GM03348 (cell line): ENCODE data around the gene TULP1.
"Not testable (repeated sequence)": the region's sequence is repeated elsewhere in the genome, so short reads cannot be mapped to it uniquely, and the experiment has no call there.

ENCODE experiments used
- DNase-seq: peaks from one replicate; pipeline ENCODE4 v3.0.0; 2012; ENCODE audit warnings: low spot score

Gene TULP1

GRCh38 chr6:35521235-35521634, 8.5 kb upstream of the TULP1 start:
- no peak for DNase-seq

GRCh38 chr6:35519313-35520015, 6.8 kb upstream of the TULP1 start:
- no peak for DNase-seq

GRCh38 chr6:35518566-35519312, 6.0 kb upstream of the TULP1 start:
- DNase-seq, result no peak

DNA sequence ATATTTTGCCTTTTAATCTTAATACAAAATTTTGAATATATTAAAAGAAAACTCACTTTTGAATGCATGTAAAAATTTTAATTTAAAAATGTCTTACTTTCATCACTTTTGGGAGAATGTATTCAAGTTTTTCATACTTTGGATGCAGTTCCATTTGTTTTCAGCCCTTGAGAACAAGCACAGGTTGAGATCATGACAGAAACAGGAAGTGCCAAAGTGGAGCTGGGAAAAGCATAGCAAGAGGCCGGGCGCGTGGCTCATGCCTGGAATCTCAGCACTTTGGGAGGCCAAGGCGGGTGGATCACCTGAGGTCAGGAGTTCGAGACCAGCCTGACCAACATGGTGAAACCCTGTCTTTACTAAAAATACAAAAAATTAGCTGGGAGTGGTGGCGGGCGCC, 5.3 kb upstream of the TULP1 start:
- DNase-seq, result not testable (repeated sequence)

GRCh38 chr6:35516712-35517111, 4.0 kb upstream of the TULP1 start:
- DNase-seq, result no peak

- DNase-seq, result not testable (repeated sequence)
These were observed 3.2 kb upstream of the TULP1 start for GRCh38 chr6:35515939-35516338.

- no peak for DNase-seq
These were observed 1.9 kb upstream of the TULP1 start for GRCh38 chr6:35514587-35514986.

GRCh38 chr6:35512006-35512405, 690 bp downstream of the TULP1 start:
- DNase-seq, result no peak

GRCh38 chr6:35511562-35511941, 1.1 kb downstream of the TULP1 start:
- DNase-seq, result no peak

GRCh38 chr6:35510916-35511561, 1.7 kb downstream of the TULP1 start:
- DNase-seq, result no peak

DNA sequence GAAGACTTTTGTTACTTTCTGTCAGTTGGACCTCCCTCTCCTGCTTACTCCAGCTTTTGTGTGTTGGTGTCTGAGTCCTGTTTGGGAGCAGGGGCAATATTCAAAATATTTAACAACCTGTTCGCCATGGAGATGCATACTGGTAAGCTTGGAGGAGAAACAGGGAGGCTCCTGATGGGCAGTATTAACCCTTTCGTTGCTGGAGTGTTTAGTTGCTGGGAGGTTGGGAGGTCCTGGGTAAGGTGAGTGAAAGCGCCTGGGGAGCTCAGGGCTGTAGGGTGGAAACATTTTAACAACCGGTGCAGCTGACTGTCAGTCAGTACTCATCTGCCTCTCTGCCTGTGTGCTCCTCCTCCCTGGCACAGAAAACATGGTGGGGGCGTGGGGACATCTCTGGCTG, 4.2 kb downstream of the TULP1 start:
- DNase-seq, result no peak

GRCh38 chr6:35508027-35508426, 4.7 kb downstream of the TULP1 start:
- DNase-seq, result no peak

DNA sequence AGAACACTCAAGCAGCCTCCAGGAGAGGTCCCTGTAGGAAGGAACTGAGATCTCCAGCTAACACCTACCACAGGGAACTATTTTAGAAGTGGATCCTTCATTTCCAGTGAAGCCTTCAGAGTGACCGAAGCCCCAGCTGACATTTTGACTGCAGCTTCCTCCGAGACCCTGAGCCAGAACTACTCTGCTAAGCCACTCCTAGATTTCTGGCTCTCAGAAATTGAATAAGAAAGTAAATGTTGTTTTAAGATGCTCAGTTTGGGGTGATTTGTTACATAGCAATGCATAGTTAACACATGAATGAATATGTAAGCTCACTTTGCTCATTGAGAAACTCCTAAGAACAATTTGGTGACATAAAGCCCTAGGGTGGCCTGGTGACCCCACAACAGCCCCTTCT, 5.5 kb downstream of the TULP1 start:
- no peak for DNase-seq

DNA sequence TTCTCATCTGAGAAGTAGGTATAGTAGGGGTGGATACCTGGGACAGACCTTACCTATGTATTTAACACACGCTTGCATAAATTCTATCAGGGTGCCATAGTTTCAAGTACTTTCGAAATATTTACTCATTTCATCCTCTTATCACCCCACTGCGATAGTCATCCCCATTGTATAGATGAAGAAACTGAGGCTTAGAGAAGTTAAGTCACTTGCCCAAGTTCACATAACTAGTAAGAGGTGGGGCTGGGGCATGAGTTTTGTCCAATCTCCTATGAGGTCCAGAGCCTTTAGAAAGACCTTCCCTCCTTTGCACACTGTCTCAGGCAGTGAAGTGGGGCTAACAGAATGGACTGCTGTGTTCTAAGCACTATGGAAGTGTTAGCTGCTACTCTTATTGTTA, 6.2 kb downstream of the TULP1 start:
- no peak for DNase-seq

DNA sequence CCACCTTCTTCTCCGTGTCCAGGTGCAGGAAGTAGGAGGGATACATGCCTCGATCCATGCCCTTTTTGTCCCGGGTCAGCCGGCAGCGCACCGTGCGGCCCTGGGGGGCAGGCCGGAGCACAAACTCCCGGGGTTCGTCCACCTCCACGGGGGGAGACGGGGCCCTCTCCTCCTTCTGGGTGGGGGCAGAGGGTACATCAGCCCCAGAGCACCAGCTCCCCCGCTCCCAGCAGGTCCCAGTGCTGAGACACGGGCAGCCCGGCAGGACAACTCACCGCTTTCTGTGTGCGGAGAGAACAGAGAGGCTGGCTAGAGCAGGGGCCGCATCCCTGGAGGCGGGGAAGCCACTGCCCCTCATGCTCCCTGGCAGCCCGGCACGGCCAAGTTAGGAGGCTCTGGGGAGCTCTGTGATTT, 6.7 kb downstream of the TULP1 start:
- no peak for DNase-seq

- no peak for DNase-seq
These were observed 9.2 kb downstream of the TULP1 start for GRCh38 chr6:35503534-35503933.

- DNase-seq, result no peak
These were observed 10.9 kb downstream of the TULP1 start for GRCh38 chr6:35501784-35502183.

DNA sequence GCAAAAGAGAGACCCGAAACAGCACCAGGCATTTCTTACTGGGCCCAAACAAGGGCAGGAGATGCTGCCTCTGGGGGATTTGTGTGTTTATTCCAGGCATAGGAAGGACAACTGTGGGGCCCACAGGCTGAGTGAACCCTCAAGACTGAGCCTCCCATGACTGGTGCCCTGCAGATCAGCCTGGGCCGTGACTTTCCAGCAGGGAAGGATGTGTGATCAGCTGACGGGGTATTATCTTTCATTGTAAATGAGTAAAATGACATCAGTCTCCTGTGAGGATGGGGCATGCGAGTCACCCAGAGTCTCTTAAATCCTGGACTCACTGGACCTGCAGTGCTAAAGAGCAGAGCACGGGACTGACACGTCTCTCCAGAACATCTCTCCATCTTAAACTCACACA, 11.9 kb downstream of the TULP1 start:
- no peak for DNase-seq

GRCh38 chr6:35499372-35499771, 13.3 kb downstream of the TULP1 start:
- no peak for DNase-seq

DNA sequence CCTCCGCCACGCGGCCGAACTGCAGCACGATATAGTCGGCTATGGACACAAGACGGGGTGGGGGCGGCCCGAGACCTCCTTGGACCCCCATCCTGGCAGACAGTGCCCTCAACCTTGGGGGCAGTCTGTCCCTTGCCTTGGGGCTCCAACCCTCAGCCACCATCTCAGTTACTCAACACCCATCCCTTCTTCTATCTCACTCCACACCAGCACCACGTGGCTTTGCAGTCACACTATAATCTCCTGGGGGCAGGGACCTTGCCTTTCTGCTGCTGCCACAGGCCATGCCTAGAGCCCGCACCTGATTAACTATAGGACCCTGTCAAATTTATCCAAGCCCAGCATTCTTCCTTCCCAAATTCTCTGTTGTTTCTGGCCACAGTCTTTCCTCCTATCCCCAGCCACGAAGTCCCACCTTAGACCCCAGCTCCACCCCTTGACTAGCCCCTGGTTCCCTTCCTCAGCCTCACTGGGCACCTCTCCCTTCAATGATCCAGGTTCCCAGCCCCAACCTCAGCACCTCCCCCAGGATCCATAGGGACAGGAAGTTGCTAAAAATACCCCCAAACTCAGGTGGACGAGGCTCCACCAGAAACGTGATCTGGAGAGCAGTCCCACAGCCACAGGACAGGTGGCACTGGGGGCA, 14.2 kb downstream of the TULP1 start:
- no peak for DNase-seq

DNA sequence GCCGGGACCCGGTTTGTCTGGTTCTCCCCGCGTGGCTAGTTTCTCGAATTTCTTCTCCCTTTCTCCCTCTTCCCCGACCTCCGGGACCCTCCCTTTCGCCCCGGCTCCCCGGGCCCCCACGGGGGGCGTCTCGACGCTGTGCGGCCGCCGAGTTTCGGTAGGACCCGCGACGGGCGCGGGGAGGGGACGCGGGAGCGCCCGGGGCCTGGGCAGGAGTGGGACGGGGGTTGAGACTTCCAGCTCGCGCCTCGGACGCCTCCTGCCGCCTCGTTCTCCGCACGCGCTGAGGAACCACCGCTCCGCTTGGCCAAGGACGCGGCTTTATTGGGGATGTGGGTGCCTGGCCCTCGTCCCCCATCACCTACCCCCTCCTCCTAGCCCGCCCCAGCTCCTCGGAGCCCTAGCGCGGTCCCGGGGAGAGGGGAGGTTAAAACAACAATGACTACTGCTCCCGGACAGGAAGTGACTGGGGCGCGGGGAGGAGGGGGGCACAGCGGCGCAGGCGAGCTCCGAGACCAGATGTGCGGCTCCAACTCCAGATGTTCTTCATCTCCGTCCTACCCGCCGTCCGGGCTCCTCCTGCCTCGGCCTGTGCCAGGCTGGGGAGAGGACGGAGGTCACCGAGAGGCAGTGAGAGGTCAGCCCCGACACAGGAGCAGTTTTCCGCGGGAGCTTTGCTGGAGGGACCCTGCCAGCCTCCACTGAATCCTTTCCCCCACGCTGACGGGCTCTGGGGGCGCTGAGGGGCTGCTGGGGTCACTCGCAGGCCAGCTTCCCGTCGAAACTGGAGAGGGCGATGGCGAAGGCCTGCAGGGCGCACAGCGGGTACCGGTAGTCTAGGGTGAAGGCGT, 14.9 kb downstream of the TULP1 start:
- DNase-seq, result peak; percentile 90
